HG02981 (cell line): ENCODE data around the gene TRIP13.
"Not testable (repeated sequence)": the region's sequence is repeated elsewhere in the genome, so short reads cannot be mapped to it uniquely, and the experiment has no call there.

ENCODE experiments used
- ATAC-seq: cut with Tn5 transposase; IDR thresholded peaks from one replicate; pipeline ENCODE4 v1.9.1; 2021; ENCODE audit warnings: mild to moderate bottlenecking, moderate library complexity; ENCODE audit not compliant: unreplicated experiment

Gene TRIP13

GRCh38 chr5:889075-889710, 3.5 kb upstream of the TRIP13 start:
- no peak for ATAC-seq

- ATAC-seq, result no peak
Measured at GRCh38 chr5:891117-891836, 1.4 kb upstream of the TRIP13 start.

- ATAC-seq, result no peak
Measured at GRCh38 chr5:891837-892393, 769 bp upstream of the TRIP13 start.

GRCh38 chr5:893137-893506, 438 bp downstream of the TRIP13 start:
- ATAC-seq, result peak; percentile 14

- no peak for ATAC-seq
Measured at GRCh38 chr5:893711-894110, 1.0 kb downstream of the TRIP13 start.

- no peak for ATAC-seq
Measured at GRCh38 chr5:900781-901180, 8.1 kb downstream of the TRIP13 start.

GRCh38 chr5:902129-902916, 9.6 kb downstream of the TRIP13 start:
- ATAC-seq, result no peak

- no peak for ATAC-seq
Measured at GRCh38 chr5:903756-904096, 11.0 kb downstream of the TRIP13 start.

- ATAC-seq, result no peak
Measured at GRCh38 chr5:905139-905642, 12.5 kb downstream of the TRIP13 start.

- ATAC-seq, result no peak
Measured at GRCh38 chr5:907366-907910, 14.8 kb downstream of the TRIP13 start.

GRCh38 chr5:908172-908571, 15.5 kb downstream of the TRIP13 start:
- no peak for ATAC-seq

GRCh38 chr5:909086-909485, 16.4 kb downstream of the TRIP13 start:
- no peak for ATAC-seq

- no peak for ATAC-seq
Measured at GRCh38 chr5:909994-910768, 17.5 kb downstream of the TRIP13 start.

GRCh38 chr5:910769-911160, 18.1 kb downstream of the TRIP13 start:
- ATAC-seq, result no peak

- ATAC-seq, result no peak
Measured at GRCh38 chr5:911601-912000, 18.9 kb downstream of the TRIP13 start.

GRCh38 chr5:912280-913091, 19.8 kb downstream of the TRIP13 start:
- no peak for ATAC-seq

GRCh38 chr5:914174-914573, 21.5 kb downstream of the TRIP13 start:
- ATAC-seq, result no peak

- ATAC-seq, result no peak
Measured at GRCh38 chr5:914612-915011, 21.9 kb downstream of the TRIP13 start.

- not testable (repeated sequence) for ATAC-seq
Measured at GRCh38 chr5:915346-915745, 22.7 kb downstream of the TRIP13 start.

- no peak for ATAC-seq
Measured at GRCh38 chr5:915946-916345, 23.3 kb downstream of the TRIP13 start.
